LNCaP clone FGC (cell line): ENCODE measurements around the gene TUT4.

Source experiments
- DNase-seq: peaks from one replicate; pipeline ENCODE4 v3.0.0-alpha.2; 2011; ENCODE audit warnings: low read depth
- H3K4me3 ChIP-seq: 2 replicates; pipeline ENCODE4 v1.5.1; 2011; ENCODE audit warnings: mild to moderate bottlenecking, low read depth, low read length, control low read depth
- CTCF ChIP-seq: IDR thresholded peaks from 2 replicates; pipeline ENCODE4 v1.5.1; 2012; ENCODE audit warnings: mild to moderate bottlenecking; ENCODE audit not compliant: control insufficient read depth, insufficient read depth; ENCODE audit errors: extremely low read depth

TUT4 gene

GRCh38 chr1:52476943-52477342, 75.9 kb downstream of the TUT4 start:
- no peak for TF ChIP-seq CTCF
- H3K4me3 ChIP-seq: no peak overlapping the region
- no peak for DNase-seq

GRCh38 chr1:52474807-52475206, 78.1 kb downstream of the TUT4 start:
- DNase-seq: no peak
- no peak overlapping the region for H3K4me3 ChIP-seq
- TF ChIP-seq CTCF: no peak

- no peak for DNase-seq
- TF ChIP-seq CTCF: no peak
These were observed 79.9 kb downstream of the TUT4 start for GRCh38 chr1:52473039-52473438.

GRCh38 chr1:52472384-52472783, 80.5 kb downstream of the TUT4 start:
- DNase-seq: no peak
- no peak overlapping the region for H3K4me3 ChIP-seq
- no peak for TF ChIP-seq CTCF

More at GRCh38 chr1:52473039-52473438, 79.9 kb downstream of the TUT4 start:
- no peak overlapping the region for H3K4me3 ChIP-seq

- no peak for DNase-seq
- TF ChIP-seq CTCF: no peak
- no peak overlapping the region for H3K4me3 ChIP-seq
These were observed 83.8 kb downstream of the TUT4 start for GRCh38 chr1:52469108-52469507.

GRCh38 chr1:52463891-52464290, 89.0 kb downstream of the TUT4 start:
- no peak for TF ChIP-seq CTCF
- no peak overlapping the region for H3K4me3 ChIP-seq
- no peak for DNase-seq

GRCh38 chr1:52461821-52462220, 91.1 kb downstream of the TUT4 start:
- DNase-seq: no peak
- TF ChIP-seq CTCF: no peak
- no peak overlapping the region for H3K4me3 ChIP-seq
